Measurements from ENCODE around the gene DLG5. TPM values are rescaled to one million over a fixed set of nuclear protein-coding genes. Genes with fewer than 3 reads are reported as not detected.

DLG5 gene
- total RNA-seq, 3 donors from 2014 or later = 28.9 to 78.3 (median 35.1) TPM

DNA sequence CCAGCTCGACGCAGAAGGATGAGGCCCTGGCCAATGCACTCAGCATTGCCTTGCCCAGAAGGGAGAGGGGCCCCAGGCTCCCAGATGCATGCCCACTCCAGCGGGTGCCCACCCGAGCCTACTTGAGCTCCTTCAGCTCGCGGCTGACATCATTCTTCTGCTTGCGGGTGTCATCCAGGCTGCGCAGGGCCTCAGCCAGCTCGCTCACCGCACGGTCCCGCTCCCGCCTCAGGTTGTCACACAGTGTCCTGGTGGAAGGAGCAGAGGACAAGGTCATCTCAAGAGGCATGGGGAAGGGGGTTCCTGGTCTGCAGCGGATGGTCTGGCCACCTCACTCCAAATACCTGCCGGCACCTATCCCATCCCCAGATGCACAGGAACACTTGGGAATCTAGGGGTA is 92.8 kb downstream of the DLG5 start:
- Histone ChIP-seq H3K4me1 (ENCODE audit: low read depth) (no peaks in the 10 kb centered on the region), H3K36me3 (ENCODE audit: low read depth) (no peaks in the 10 kb centered on the region), H3K4me3 (no peak overlapping the region), H3K9me3 (no peaks in the 10 kb centered on the region)
- TF ChIP-seq, protein P1, sequence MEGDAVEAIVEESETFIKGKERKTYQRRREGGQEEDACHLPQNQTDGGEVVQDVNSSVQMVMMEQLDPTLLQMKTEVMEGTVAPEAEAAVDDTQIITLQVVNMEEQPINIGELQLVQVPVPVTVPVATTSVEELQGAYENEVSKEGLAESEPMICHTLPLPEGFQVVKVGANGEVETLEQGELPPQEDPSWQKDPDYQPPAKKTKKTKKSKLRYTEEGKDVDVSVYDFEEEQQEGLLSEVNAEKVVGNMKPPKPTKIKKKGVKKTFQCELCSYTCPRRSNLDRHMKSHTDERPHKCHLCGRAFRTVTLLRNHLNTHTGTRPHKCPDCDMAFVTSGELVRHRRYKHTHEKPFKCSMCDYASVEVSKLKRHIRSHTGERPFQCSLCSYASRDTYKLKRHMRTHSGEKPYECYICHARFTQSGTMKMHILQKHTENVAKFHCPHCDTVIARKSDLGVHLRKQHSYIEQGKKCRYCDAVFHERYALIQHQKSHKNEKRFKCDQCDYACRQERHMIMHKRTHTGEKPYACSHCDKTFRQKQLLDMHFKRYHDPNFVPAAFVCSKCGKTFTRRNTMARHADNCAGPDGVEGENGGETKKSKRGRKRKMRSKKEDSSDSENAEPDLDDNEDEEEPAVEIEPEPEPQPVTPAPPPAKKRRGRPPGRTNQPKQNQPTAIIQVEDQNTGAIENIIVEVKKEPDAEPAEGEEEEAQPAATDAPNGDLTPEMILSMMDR (IDR thresholded peaks at IDR 0.05) = no peak
- DNase-seq (no peak), ATAC-seq (no peak)
- intact Hi-C loops (cut with DNase I, micrococcal nuclease) = no loop called here

- Histone ChIP-seq H3K9me3 (no peaks in the 10 kb centered on the region), H3K4me3 (no peak overlapping the region), H3K36me3 (ENCODE audit: low read depth) (no peaks in the 10 kb centered on the region), H3K4me1 (ENCODE audit: low read depth) (no peaks in the 10 kb centered on the region)
- DNase-seq = no peak
- intact Hi-C loops (cut with DNase I, micrococcal nuclease) = no loop called here
- no peak for ATAC-seq
- TF ChIP-seq, protein P1 (IDR thresholded peaks at IDR 0.05) = no peak
Observed at GRCh38 chr10:77833225-77833624, 93.3 kb downstream of the DLG5 start.

DNA sequence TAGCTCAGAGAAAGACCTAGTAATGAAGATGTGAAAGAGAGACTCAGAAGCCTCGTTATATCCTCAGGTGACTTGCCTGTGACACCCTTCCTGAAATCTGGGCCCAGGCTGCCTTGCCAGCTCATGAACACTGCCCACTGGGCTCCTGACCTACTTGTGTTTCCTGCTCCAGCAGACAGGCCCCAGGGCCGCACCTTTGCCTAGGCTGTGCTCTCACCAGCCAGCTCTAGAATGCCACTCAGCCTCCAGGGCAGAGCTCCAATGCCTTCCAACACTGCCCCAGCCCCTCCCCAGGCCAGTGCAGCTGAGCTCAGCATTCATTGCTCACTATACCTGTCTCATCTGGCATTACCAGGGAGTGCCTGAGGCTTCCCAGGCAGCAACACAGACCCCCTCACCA is 94.3 kb downstream of the DLG5 start:
- DNase-seq (no peak), ATAC-seq (peak; percentile 13)
- H3K4me1 ChIP-seq (ENCODE audit: low read depth) = no peaks in the 10 kb centered on the region
- H3K4me3 ChIP-seq = no peak overlapping the region
- no peaks in the 10 kb centered on the region for H3K36me3 ChIP-seq (ENCODE audit: low read depth)
- intact Hi-C loops (cut with DNase I, micrococcal nuclease) = no loop called here
- no peaks in the 10 kb centered on the region for H3K9me3 ChIP-seq
- TF ChIP-seq, protein P1 (IDR thresholded peaks at IDR 0.05) = no peak

DNA sequence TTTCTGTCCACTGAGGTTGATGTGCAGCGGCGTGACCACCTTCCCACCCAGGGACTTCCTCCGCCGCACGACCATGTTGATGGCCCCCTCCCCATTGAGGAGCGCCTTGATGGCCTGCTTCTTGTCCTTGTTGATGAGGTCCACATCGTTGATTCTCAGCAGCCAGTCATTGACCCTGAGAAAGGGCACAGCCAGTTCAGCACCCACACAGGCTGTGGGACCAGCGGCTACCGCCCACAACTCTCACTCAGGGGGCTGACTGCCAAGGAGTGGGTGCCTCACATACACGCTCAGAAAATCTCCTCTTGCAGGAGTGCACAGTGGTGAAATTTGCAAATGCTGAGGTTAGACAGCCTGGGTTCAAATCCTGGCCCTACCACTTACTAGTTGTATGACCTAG is 97.2 kb downstream of the DLG5 start:
- TF ChIP-seq, protein P1 (IDR thresholded peaks at IDR 0.05) = no peak
- Histone ChIP-seq H3K36me3 (ENCODE audit: low read depth) (no peaks in the 10 kb centered on the region), H3K4me3 (no peak overlapping the region), H3K9me3 (no peaks in the 10 kb centered on the region), H3K4me1 (ENCODE audit: low read depth) (no peaks in the 10 kb centered on the region)
- intact Hi-C loops (cut with DNase I, micrococcal nuclease) = no loop called here
- no peak for DNase-seq
- ATAC-seq = no peak

- DNase-seq = no peak
- H3K36me3 ChIP-seq (ENCODE audit: low read depth) = no peaks in the 10 kb centered on the region
- TF ChIP-seq, protein P1 (IDR thresholded peaks at IDR 0.05) = no peak
- H3K9me3 ChIP-seq = no peaks in the 10 kb centered on the region
- no peak overlapping the region for H3K4me3 ChIP-seq
- no peak for ATAC-seq
- intact Hi-C loops (cut with DNase I, micrococcal nuclease) = no loop called here
- H3K4me1 ChIP-seq (ENCODE audit: low read depth) = no peaks in the 10 kb centered on the region
Observed at GRCh38 chr10:77828377-77828776, 98.2 kb downstream of the DLG5 start.

DNA sequence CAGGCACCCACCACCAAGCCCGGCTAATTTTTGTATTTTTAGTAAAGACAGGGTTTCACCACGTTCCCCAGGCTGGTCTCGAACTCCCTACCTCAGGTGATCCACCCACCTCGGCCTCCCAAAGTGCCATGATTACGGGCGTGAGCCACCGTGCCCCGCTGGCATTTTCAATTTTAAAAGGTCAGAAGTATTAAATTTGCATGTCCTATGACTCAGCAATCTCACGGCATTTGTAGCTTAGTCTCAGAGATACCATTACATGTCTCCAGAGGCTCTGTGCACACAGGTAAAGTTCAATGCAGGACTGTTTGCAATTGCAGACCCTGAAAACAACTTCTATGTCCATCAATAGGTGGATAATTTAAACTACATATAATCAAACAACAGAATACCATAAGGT is 99.2 kb downstream of the DLG5 start:
- ATAC-seq (no peak), DNase-seq (no peak)
- Histone ChIP-seq H3K36me3 (ENCODE audit: low read depth) (no peaks in the 10 kb centered on the region), H3K4me1 (ENCODE audit: low read depth) (no peaks in the 10 kb centered on the region), H3K4me3 (no peak overlapping the region), H3K9me3 (no peaks in the 10 kb centered on the region)
- intact Hi-C loops (cut with DNase I, micrococcal nuclease) = no loop called here
- TF ChIP-seq, protein P1 (IDR thresholded peaks at IDR 0.05) = no peak

All from mucosa of descending colon (tissue), 3 donors.